GM04504 (cell line): ENCODE measurements around the gene P3R3URF.

ENCODE experiments used
- DNase-seq: peaks from one replicate; pipeline ENCODE4 v3.0.0-alpha.2; 2012; ENCODE audit warnings: low read depth

Gene P3R3URF

GRCh38 chr1:46193984-46194570, 17.8 kb upstream of the P3R3URF start:
- no peak for DNase-seq

- no peak for DNase-seq
Measured at GRCh38 chr1:46193285-46193684, 17.0 kb upstream of the P3R3URF start.

- DNase-seq, result no peak
Measured at GRCh38 chr1:46192171-46192570, 15.9 kb upstream of the P3R3URF start.

- no peak for DNase-seq
Measured at GRCh38 chr1:46191033-46191701, 14.9 kb upstream of the P3R3URF start.

- DNase-seq, result no peak
Measured at GRCh38 chr1:46190539-46190938, 14.3 kb upstream of the P3R3URF start.

GRCh38 chr1:46188295-46189030, 12.2 kb upstream of the P3R3URF start:
- no peak for DNase-seq

GRCh38 chr1:46187106-46187869, 11.0 kb upstream of the P3R3URF start:
- DNase-seq, result no peak

GRCh38 chr1:46186076-46186475, 9.8 kb upstream of the P3R3URF start:
- no peak for DNase-seq

- DNase-seq, result no peak
Measured at GRCh38 chr1:46184920-46185658, 8.8 kb upstream of the P3R3URF start.

GRCh38 chr1:46183926-46184557, 7.8 kb upstream of the P3R3URF start:
- no peak for DNase-seq

- DNase-seq, result peak; percentile 91
Measured at GRCh38 chr1:46183079-46183847, 7.0 kb upstream of the P3R3URF start.

- DNase-seq, result no peak
Measured at GRCh38 chr1:46181343-46182260, 5.3 kb upstream of the P3R3URF start.

GRCh38 chr1:46180082-46180616, 3.9 kb upstream of the P3R3URF start:
- DNase-seq, result no peak

GRCh38 chr1:46179138-46180081, 3.1 kb upstream of the P3R3URF start:
- peak; percentile 73 for DNase-seq

- no peak for DNase-seq
Measured at GRCh38 chr1:46175243-46175642, 1.0 kb downstream of the P3R3URF start.

- DNase-seq, result peak; percentile 19
Measured at GRCh38 chr1:46174448-46175231, 1.6 kb downstream of the P3R3URF start, which contains the start of gene TSPAN1. TSPAN1 (plus strand) TSS chr1:46175087; CDS start chr1:46181108, 6,021 bp downstream.

GRCh38 chr1:46173361-46173856, 2.9 kb downstream of the P3R3URF start:
- DNase-seq, result no peak
